H9 (cell line): ENCODE results near the gene PKN1. TPM values are rescaled to one million over a fixed set of nuclear protein-coding genes. Genes with fewer than 3 reads are reported as not detected.
A peak's percentile ranks its signal among the peaks of the same experiment; 100 is the strongest.

Experiments
- DNase-seq: peaks from one replicate; pipeline ENCODE4 v3.0.0-alpha.2; 2017
- H2AFZ ChIP-seq: one replicate; pipeline ENCODE4 v1.6.1; 2013; ENCODE audit warnings: mild to moderate bottlenecking, low read length, control low read depth, moderate library complexity
- H2AK5ac ChIP-seq: 2 replicates; pipeline ENCODE4 v1.6.1; 2013; ENCODE audit warnings: low read length, control low read depth, mixed read lengths; ENCODE audit not compliant: insufficient read length
- H2BK120ac ChIP-seq: one replicate; pipeline ENCODE4 v1.6.1; 2013; ENCODE audit warnings: low read depth, mild to moderate bottlenecking, low read length, control low read depth, inconsistent platforms; ENCODE audit not compliant: poor library complexity, severe bottlenecking
- H2BK12ac ChIP-seq: 2 replicates; pipeline ENCODE4 v1.6.1; 2013; ENCODE audit warnings: low read length, control low read depth, mixed read lengths, low read depth; ENCODE audit not compliant: insufficient read length
- H2BK15ac ChIP-seq: 2 replicates; pipeline ENCODE4 v1.6.1; 2013; ENCODE audit warnings: low read depth, low read length, control low read depth
- H2BK20ac ChIP-seq: one replicate; pipeline ENCODE4 v1.6.1; 2013; ENCODE audit warnings: low read depth, mild to moderate bottlenecking, low read length, control low read depth, inconsistent platforms; ENCODE audit not compliant: poor library complexity, severe bottlenecking
- H2BK5ac ChIP-seq: 2 replicates; pipeline ENCODE4 v1.6.1; 2013; ENCODE audit warnings: low read length, control low read depth, mixed read lengths; ENCODE audit not compliant: insufficient read length
- H3K14ac ChIP-seq: 2 replicates; pipeline ENCODE4 v1.6.1; 2013; ENCODE audit warnings: low read length, control low read depth; ENCODE audit not compliant: insufficient read depth
- H3K18ac ChIP-seq: 2 replicates; pipeline ENCODE4 v1.6.1; 2013; ENCODE audit warnings: low read depth, mild to moderate bottlenecking, mixed read lengths, low read length, control low read depth; ENCODE audit not compliant: insufficient read length
- H3K23ac ChIP-seq: 2 replicates; pipeline ENCODE4 v1.6.1; 2013; ENCODE audit warnings: low read length, control low read depth, mixed read lengths, low read depth; ENCODE audit not compliant: insufficient read length
- H3K23me2 ChIP-seq: 2 replicates; pipeline ENCODE4 v1.6.1; 2013; ENCODE audit warnings: low read depth, mild to moderate bottlenecking, mixed read lengths, low read length, control low read depth; ENCODE audit not compliant: insufficient read length, poor library complexity, severe bottlenecking
- H3K27ac ChIP-seq: 2 replicates; pipeline ENCODE4 v1.5.1; 2013; ENCODE audit warnings: low read length, control low read depth, mixed read lengths, low read depth; ENCODE audit not compliant: insufficient read length
- H3K27me3 ChIP-seq: 2 replicates; pipeline ENCODE4 v1.6.1; 2013; ENCODE audit warnings: low read length, control low read depth, inconsistent platforms; ENCODE audit not compliant: insufficient read depth
- H3K4ac ChIP-seq: 2 replicates; pipeline ENCODE4 v1.6.1; 2013; ENCODE audit warnings: low read depth, mild to moderate bottlenecking, control low read depth, inconsistent platforms, low read length, moderate library complexity
- H3K4me1 ChIP-seq: 2 replicates; pipeline ENCODE4 v1.6.1; 2013; ENCODE audit warnings: low read length, control low read depth, inconsistent platforms; ENCODE audit not compliant: insufficient read depth
- H3K4me2 ChIP-seq: 2 replicates; pipeline ENCODE4 v1.6.1; 2013; ENCODE audit warnings: low read length, control low read depth, mixed read lengths; ENCODE audit not compliant: insufficient read length, insufficient read depth
- H3K56ac ChIP-seq: 2 replicates; pipeline ENCODE4 v1.6.1; 2013; ENCODE audit warnings: low read depth, mild to moderate bottlenecking, mixed read lengths, low read length, control low read depth; ENCODE audit not compliant: insufficient read length
- H3K79me1 ChIP-seq: 2 replicates; pipeline ENCODE4 v1.6.1; 2013; ENCODE audit warnings: low read depth, mild to moderate bottlenecking, moderate library complexity, low read length, control low read depth, inconsistent platforms; ENCODE audit not compliant: insufficient read depth, poor library complexity, severe bottlenecking
- H3K79me2 ChIP-seq: 2 replicates; pipeline ENCODE4 v1.6.1; 2013; ENCODE audit warnings: low read length, control low read depth, inconsistent platforms; ENCODE audit not compliant: insufficient read depth
- H3K9ac ChIP-seq: 2 replicates; pipeline ENCODE4 v1.6.1; 2013; ENCODE audit warnings: low read length, control low read depth, mixed read lengths; ENCODE audit not compliant: insufficient read length; ENCODE audit errors: extremely low read depth
- H3K9me3 ChIP-seq: one replicate; pipeline ENCODE4 v1.6.1; 2013; ENCODE audit warnings: low read depth, low read length, inconsistent platforms; ENCODE audit not compliant: control insufficient read depth
- H3T11ph ChIP-seq: one replicate; pipeline ENCODE4 v1.6.1; 2013; ENCODE audit warnings: mild to moderate bottlenecking, low read length, control low read depth, inconsistent platforms
- H4K20me1 ChIP-seq: one replicate; pipeline ENCODE4 v1.6.1; 2013; ENCODE audit not compliant: control insufficient read depth, insufficient read length, insufficient read depth
- H4K5ac ChIP-seq: 2 replicates; pipeline ENCODE4 v1.6.1; 2013; ENCODE audit warnings: low read depth, mild to moderate bottlenecking, mixed read lengths, low read length, control low read depth; ENCODE audit not compliant: insufficient read length
- H4K8ac ChIP-seq: replicated peaks from 2 replicates; pipeline ENCODE4 v1.6.1; 2013; ENCODE audit warnings: low read length, control low read depth, mixed read lengths, low read depth; ENCODE audit not compliant: insufficient read length
- H4K91ac ChIP-seq: 2 replicates; pipeline ENCODE4 v1.6.1; 2013; ENCODE audit warnings: low read depth, mild to moderate bottlenecking, moderate library complexity, mixed read lengths, low read length, control low read depth; ENCODE audit not compliant: insufficient read length
- H3K27ac Mint-ChIP-seq, 3 experiments: 2 replicates in 2 of 3; 3 replicates in 1 of 3; pipeline ENCODE4 v1.8.0; 2020 to 2021; ENCODE audit warnings: mixed read lengths in 3 of 3, mild to moderate bottlenecking in 1 of 3, moderate library complexity in 1 of 3
- H3K27me3 Mint-ChIP-seq: 2 replicates; pipeline ENCODE4 v1.8.0; 2021; ENCODE audit warnings: low read depth, mild to moderate bottlenecking, moderate library complexity, mixed read lengths
- H3K36me3 Mint-ChIP-seq, 3 experiments: 2 replicates in 2 of 3; 3 replicates in 1 of 3; pipeline ENCODE4 v1.8.0; 2020 to 2021; ENCODE audit warnings: low read depth in 3 of 3, mixed read lengths in 3 of 3; ENCODE audit not compliant: insufficient read depth in 1 of 3
- H3K4me1 Mint-ChIP-seq, 2 experiments: 2 replicates each; pipeline ENCODE4 v1.8.0; 2020; ENCODE audit warnings: mixed read lengths in 2 of 2
- H3K4me3 Mint-ChIP-seq, 2 experiments: 2 replicates in 1 of 2; 3 replicates in 1 of 2; pipeline ENCODE4 v1.8.0; 2020 to 2021; ENCODE audit warnings: mild to moderate bottlenecking in 2 of 2, mixed read lengths in 2 of 2, moderate library complexity in 1 of 2
- H3K9me3 Mint-ChIP-seq, 2 experiments: 2 replicates in 1 of 2; 3 replicates in 1 of 2; pipeline ENCODE4 v1.8.0; 2020; ENCODE audit warnings: mild to moderate bottlenecking in 2 of 2, mixed read lengths in 2 of 2, moderate library complexity in 1 of 2
- CTCF ChIP-seq: fragments of 200-600 bp; sonication (generic); conservative IDR thresholded peaks from 3 replicates; pipeline ENCODE4 v1.8.0; 2021; ENCODE audit warnings: antibody characterized with exemption, mild to moderate bottlenecking
- WGBS: extraction: QIAGEN DNeasy Blood & Tissue Kit; methylation state at CpG from one replicate; pipeline ENCODE4 v1.1.7; 2013; ENCODE audit warnings: missing lambda C conversion rate, low lambda C conversion rate, mixed read lengths; ENCODE audit not compliant: insufficient read length; ENCODE audit errors: extremely low coverage; 5-methylcytosine and 5-hydroxymethylcytosine counted together
- total RNA-seq: library from RNA; stranded (reverse); gene quantifications from 2 replicates; pipeline ENCODE4 v1.2.1, GENCODE V29; 2021

PKN1 gene
- total RNA-seq, 1 experiment from 2014 or later: 159 TPM

GRCh38 chr19:14405380-14405757, 27.7 kb upstream of the PKN1 start:
- Histone ChIP-seq H3K23me2 (no peaks in the 10 kb centered on the region), H2AFZ (no peak overlapping the region), H2BK12ac (no peak overlapping the region), H2BK15ac (no peak overlapping the region), H3K79me2 (no peaks in the 10 kb centered on the region), H2BK5ac (no peak overlapping the region), H4K5ac (no peak overlapping the region), H3K9ac (no peak overlapping the region), H2AK5ac (no peak overlapping the region), H3K9me3 (no peaks in the 10 kb centered on the region), H3K27me3 (no peaks in the 10 kb centered on the region), H4K91ac (no peak overlapping the region), H3K23ac (no peak overlapping the region), H3T11ph (no peak overlapping the region), H3K4me1 (no peaks in the 10 kb centered on the region), H3K79me1 (no peaks in the 10 kb centered on the region), H4K8ac (no peak overlapping the region), H3K56ac (no peak overlapping the region), H3K4ac (no peak overlapping the region), H3K4me2 (peak overlapping the region; percentile 17), H4K20me1 (no peaks in the 10 kb centered on the region), H2BK120ac (no peak overlapping the region), H2BK20ac (no peak overlapping the region), H3K18ac (peak overlapping the region; percentile 4), H3K27ac (no peak overlapping the region), H3K14ac (no peak overlapping the region)
- no CpG with 5 or more reads among the region's 6 CpGs for WGBS
- DNase-seq: peak; percentile 67
- H3K27me3 Mint-ChIP-seq: peaks cover 1% of the 10 kb centered on the region; the same call in 1 of the 2 replicates
- peak overlapping the region in 2 of 3 experiments; percentile 97 to 99; a peak in 4 of 7 replicates for H3K27ac Mint-ChIP-seq
- H3K4me1 Mint-ChIP-seq: peaks cover 12 to 16% of the 10 kb centered on the region in 2 experiments
- H3K9me3 Mint-ChIP-seq: no peaks in the 10 kb centered on the region; a peak in 1 of 5 replicates
- peaks cover 20 to 36% (median 31%) of the 10 kb centered on the region in 3 experiments for H3K36me3 Mint-ChIP-seq
- TF ChIP-seq CTCF: peak; percentile 24; the same call in 1 of the 3 replicates
- H3K4me3 Mint-ChIP-seq: peak overlapping the region; percentile 70 to 81
